ENCODE results near the gene PLCB4.

The PLCB4 gene

GRCh38 chr20:9348316-9348715, 279.4 kb downstream of the PLCB4 start:
- DNase-seq (ENCODE audit: low read depth) = no peak
- no peak for TF ChIP-seq CTCF (conservative IDR thresholded peaks at IDR 0.05; ENCODE audit: low read depth, low read length)
- no peak overlapping the region for H3K4me3 ChIP-seq (ENCODE audit: low read depth, low read length)

GRCh38 chr20:9348747-9349146, 279.9 kb downstream of the PLCB4 start:
- peak; percentile 72 for DNase-seq (ENCODE audit: low read depth)

GRCh38 chr20:9349249-9349648, 280.4 kb downstream of the PLCB4 start:
- DNase-seq (ENCODE audit: low read depth) = no peak
- no peak overlapping the region for H3K4me3 ChIP-seq (ENCODE audit: low read depth, low read length)
- TF ChIP-seq CTCF (conservative IDR thresholded peaks at IDR 0.05; ENCODE audit: low read depth, low read length) = no peak

More at GRCh38 chr20:9348747-9349146, 279.9 kb downstream of the PLCB4 start:
- no peak for TF ChIP-seq CTCF (conservative IDR thresholded peaks at IDR 0.05; ENCODE audit: low read depth, low read length)
- no peak overlapping the region for H3K4me3 ChIP-seq (ENCODE audit: low read depth, low read length)

- no peak for TF ChIP-seq CTCF (conservative IDR thresholded peaks at IDR 0.05; ENCODE audit: low read depth, low read length)
- H3K4me3 ChIP-seq (ENCODE audit: low read depth, low read length) = no peak overlapping the region
- no peak for DNase-seq (ENCODE audit: low read depth)
Observed at GRCh38 chr20:9352739-9353138, 283.9 kb downstream of the PLCB4 start.

GRCh38 chr20:9353180-9353915, 284.5 kb downstream of the PLCB4 start:
- no peak overlapping the region for H3K4me3 ChIP-seq (ENCODE audit: low read depth, low read length)
- no peak for DNase-seq (ENCODE audit: low read depth)
- TF ChIP-seq CTCF (conservative IDR thresholded peaks at IDR 0.05; ENCODE audit: low read depth, low read length) = peak; percentile 13

- TF ChIP-seq CTCF (conservative IDR thresholded peaks at IDR 0.05; ENCODE audit: low read depth, low read length) = no peak
- H3K4me3 ChIP-seq (ENCODE audit: low read depth, low read length) = no peak overlapping the region
- peak; percentile 68 for DNase-seq (ENCODE audit: low read depth)
Observed at GRCh38 chr20:9353916-9354276, 285.0 kb downstream of the PLCB4 start.

- TF ChIP-seq CTCF (conservative IDR thresholded peaks at IDR 0.05; ENCODE audit: low read depth, low read length) = no peak
- DNase-seq (ENCODE audit: low read depth) = no peak
- no peak overlapping the region for H3K4me3 ChIP-seq (ENCODE audit: low read depth, low read length)
Observed at GRCh38 chr20:9354579-9354978, 285.7 kb downstream of the PLCB4 start.

Data from choroid plexus epithelial cell (primary cell).